Osteoblast (primary cell): ENCODE measurements around the gene LRRC39. TPM values are rescaled to one million over a fixed set of nuclear protein-coding genes. Genes with fewer than 3 reads are reported as not detected.
"Not testable (repeated sequence)": the region's sequence is repeated elsewhere in the genome, so short reads cannot be mapped to it uniquely, and the experiment has no call there.

Experiments used
- DNase-seq: peaks from one replicate; pipeline ENCODE4 v3.0.0; 2011; ENCODE audit warnings: low spot score, mixed read lengths; ENCODE audit not compliant: insufficient read length; ENCODE audit errors: missing footprints
- H2AFZ ChIP-seq: 2 replicates; pipeline ENCODE4 v1.6.0; 2011; ENCODE audit warnings: mild to moderate bottlenecking, low read length
- H3K27ac ChIP-seq: 2 replicates; pipeline ENCODE4 v1.5.1; 2011; ENCODE audit warnings: mild to moderate bottlenecking, low read depth, low read length, moderate library complexity
- H3K27me3 ChIP-seq: 2 replicates; pipeline ENCODE4 v1.6.0; 2012; ENCODE audit warnings: mild to moderate bottlenecking, control low read depth, inconsistent platforms, low read length, moderate library complexity; ENCODE audit not compliant: insufficient read depth
- H3K36me3 ChIP-seq: 2 replicates; pipeline ENCODE4 v1.5.1; 2011; ENCODE audit warnings: mild to moderate bottlenecking, low read length, control low read depth, moderate library complexity; ENCODE audit not compliant: insufficient read depth
- H3K4me1 ChIP-seq: 2 replicates; pipeline ENCODE4 v1.5.1; 2011; ENCODE audit warnings: mild to moderate bottlenecking, low read length, control low read depth, moderate library complexity; ENCODE audit not compliant: insufficient read depth
- H3K4me2 ChIP-seq: 2 replicates; pipeline ENCODE4 v1.6.0; 2011; ENCODE audit warnings: mild to moderate bottlenecking, low read length; ENCODE audit not compliant: insufficient read depth
- H3K4me3 ChIP-seq: fragments of 200-600 bp; sonication (generic); 3 replicates; pipeline ENCODE4 v1.5.1; 2012; ENCODE audit warnings: mild to moderate bottlenecking, low read length, inconsistent platforms; ENCODE audit not compliant: insufficient read depth
- H3K79me2 ChIP-seq: 2 replicates; pipeline ENCODE4 v1.6.0; 2012; ENCODE audit warnings: mild to moderate bottlenecking, low read length, control low read depth, inconsistent platforms; ENCODE audit not compliant: insufficient read depth
- H3K9me3 ChIP-seq: 2 replicates; pipeline ENCODE4 v1.5.1; 2011; ENCODE audit warnings: low read depth, low read length, control low read depth
- H4K20me1 ChIP-seq: 2 replicates; pipeline ENCODE4 v1.6.0; 2012; ENCODE audit warnings: mild to moderate bottlenecking, low read length, control low read depth; ENCODE audit not compliant: insufficient read depth
- CTCF ChIP-seq: IDR thresholded peaks from 2 replicates; pipeline ENCODE4 v1.5.1; 2011; ENCODE audit warnings: mild to moderate bottlenecking, low read depth, low read length, moderate library complexity; ENCODE audit errors: extremely low read depth
- total RNA-seq: library from RNA; depleted of rRNA; stranded (reverse); fragments of >200 nt; gene quantifications from 2 replicates; pipeline ENCODE4 v1.2.3, GENCODE V29; 2012

Gene LRRC39
- total RNA-seq, 1 donor, result 0.36 TPM

DNA sequence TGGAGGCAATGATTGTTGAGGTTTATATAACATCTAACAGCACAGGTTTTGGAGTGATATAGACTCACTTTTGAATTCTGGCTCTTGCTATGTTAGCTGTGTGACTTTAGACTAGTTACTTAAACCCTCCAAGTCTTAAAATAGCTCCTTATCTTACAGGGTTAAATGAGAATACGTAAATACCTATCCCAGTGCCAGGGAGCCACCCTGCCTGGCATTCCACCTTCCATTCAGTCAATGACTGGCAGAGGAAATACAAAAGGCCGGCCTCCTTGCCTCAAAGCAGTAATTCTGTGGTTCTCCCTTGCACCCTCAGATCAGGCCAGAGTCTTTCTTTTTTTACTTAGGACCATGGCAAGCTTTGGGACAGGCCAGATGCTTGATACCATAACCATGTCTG is 39.8 kb upstream of the LRRC39 start:
- Histone ChIP-seq H3K9me3 (no peaks in the 10 kb centered on the region), H3K4me3 (no peak overlapping the region), H3K36me3 (peaks cover 17% of the 10 kb centered on the region), H3K27me3 (no peaks in the 10 kb centered on the region), H3K4me2 (no peak overlapping the region), H4K20me1 (no peaks in the 10 kb centered on the region), H3K4me1 (no peaks in the 10 kb centered on the region), H3K79me2 (no peaks in the 10 kb centered on the region), H3K27ac (no peak overlapping the region), H2AFZ (no peak overlapping the region)
- no peak for TF ChIP-seq CTCF
- DNase-seq, result no peak

DNA sequence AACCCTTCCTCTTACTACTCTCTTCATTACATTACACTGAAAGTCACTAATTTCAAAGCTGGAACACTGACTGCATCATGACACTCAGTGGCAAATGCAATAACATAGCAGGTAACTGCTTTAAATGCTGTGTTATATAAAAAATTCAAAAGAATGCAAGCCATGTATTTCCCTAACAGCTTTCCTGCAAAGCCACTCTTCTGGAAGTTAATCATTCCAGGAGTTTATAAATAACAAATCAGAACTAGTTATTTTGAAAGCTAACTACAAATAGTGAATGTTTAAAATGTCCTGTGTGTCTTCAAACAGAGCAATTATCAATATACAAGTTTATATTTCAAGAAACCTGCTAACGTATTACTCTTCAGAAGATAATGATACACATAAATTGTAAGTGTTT is 37.0 kb upstream of the LRRC39 start:
- Histone ChIP-seq H3K27me3 (no peaks in the 10 kb centered on the region), H3K4me2 (no peak overlapping the region), H3K36me3 (peaks cover 29% of the 10 kb centered on the region), H3K4me1 (no peaks in the 10 kb centered on the region), H3K27ac (no peak overlapping the region), H2AFZ (no peak overlapping the region), H4K20me1 (no peaks in the 10 kb centered on the region), H3K9me3 (no peaks in the 10 kb centered on the region), H3K4me3 (no peak overlapping the region), H3K79me2 (no peaks in the 10 kb centered on the region)
- no peak for DNase-seq
- TF ChIP-seq CTCF, result no peak

DNA sequence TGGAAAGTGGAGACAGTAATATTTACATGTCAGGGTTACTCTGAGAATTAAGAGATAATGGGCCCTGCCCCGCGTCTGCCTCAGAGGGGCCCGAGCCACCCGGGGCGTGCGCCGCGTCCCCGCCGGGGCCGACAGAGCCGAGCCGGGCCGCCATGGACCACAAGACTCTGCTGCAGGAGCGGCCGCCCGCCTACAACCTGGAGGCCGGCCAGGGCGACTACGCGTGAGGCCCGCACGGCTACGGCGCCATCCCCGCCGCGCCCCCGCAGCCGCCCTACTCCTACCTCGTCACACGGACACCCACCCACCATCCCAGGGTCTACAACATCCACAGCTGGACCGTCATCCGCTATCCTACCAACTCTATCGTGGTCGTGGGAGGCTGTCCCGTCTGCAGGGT is 35.1 kb upstream of the LRRC39 start:
- no peaks in the 10 kb centered on the region for H4K20me1 ChIP-seq
- peaks cover 29% of the 10 kb centered on the region for H3K36me3 ChIP-seq
- H3K79me2 ChIP-seq, result no peaks in the 10 kb centered on the region
- no peak for TF ChIP-seq CTCF
- H3K4me3 ChIP-seq, result no peak overlapping the region
- no peak overlapping the region for H3K4me2 ChIP-seq
- no peak overlapping the region for H3K27ac ChIP-seq
- no peaks in the 10 kb centered on the region for H3K27me3 ChIP-seq
- H3K4me1 ChIP-seq, result no peaks in the 10 kb centered on the region
- no peak overlapping the region for H2AFZ ChIP-seq
- no peak for DNase-seq
- no peaks in the 10 kb centered on the region for H3K9me3 ChIP-seq

DNA sequence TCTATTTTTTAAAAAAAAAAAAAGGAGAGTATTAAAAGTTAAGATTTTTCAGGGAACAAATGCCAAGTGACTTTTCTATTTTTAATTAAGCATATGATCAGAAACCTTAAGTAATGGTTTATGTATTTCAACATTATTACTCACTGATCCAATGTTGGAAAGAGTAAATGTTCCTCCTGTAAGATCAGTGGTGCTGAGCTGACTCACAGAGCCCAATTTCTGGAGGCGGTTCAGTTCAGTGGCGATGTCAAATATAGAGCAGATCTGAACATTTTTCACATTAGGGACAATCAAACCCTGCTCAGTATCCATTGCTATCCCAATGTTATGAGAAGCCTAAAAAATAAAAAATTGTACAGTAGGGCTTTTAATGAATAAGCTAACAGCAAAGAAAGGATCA is 28.2 kb upstream of the LRRC39 start:
- Histone ChIP-seq H4K20me1 (no peaks in the 10 kb centered on the region), H3K36me3 (peaks cover 18% of the 10 kb centered on the region), H3K4me3 (no peak overlapping the region), H3K4me2 (no peak overlapping the region), H2AFZ (no peak overlapping the region), H3K79me2 (no peaks in the 10 kb centered on the region), H3K27me3 (no peaks in the 10 kb centered on the region), H3K27ac (no peak overlapping the region), H3K9me3 (no peaks in the 10 kb centered on the region), H3K4me1 (no peaks in the 10 kb centered on the region)
- TF ChIP-seq CTCF, result no peak
- DNase-seq, result no peak

DNA sequence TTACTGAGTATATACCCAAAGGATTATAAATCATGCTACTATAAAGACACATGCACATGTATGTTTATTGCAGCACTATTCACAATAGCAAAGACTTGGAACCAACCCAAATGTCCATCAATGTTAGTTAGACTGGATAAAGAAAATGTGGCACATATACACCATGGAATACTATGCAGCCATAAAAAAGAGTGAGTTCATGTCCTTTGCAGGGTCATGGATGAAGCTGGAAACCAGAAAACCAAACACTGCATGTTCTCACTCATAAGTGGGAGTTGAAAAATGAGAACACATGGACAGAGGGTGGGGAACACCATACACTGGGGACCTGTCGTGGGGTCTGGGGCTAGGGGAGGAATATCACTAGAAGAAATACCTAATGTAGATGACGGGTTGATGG is 27.5 kb upstream of the LRRC39 start:
- H3K79me2 ChIP-seq, H3K27me3 ChIP-seq, H3K27ac ChIP-seq, DNase-seq, H3K4me1 ChIP-seq, H3K4me3 ChIP-seq, H3K9me3 ChIP-seq, H4K20me1 ChIP-seq, H3K4me2 ChIP-seq, H2AFZ ChIP-seq: not testable (repeated sequence)
- H3K36me3 ChIP-seq, result peaks cover 13% of the 10 kb centered on the region

DNA sequence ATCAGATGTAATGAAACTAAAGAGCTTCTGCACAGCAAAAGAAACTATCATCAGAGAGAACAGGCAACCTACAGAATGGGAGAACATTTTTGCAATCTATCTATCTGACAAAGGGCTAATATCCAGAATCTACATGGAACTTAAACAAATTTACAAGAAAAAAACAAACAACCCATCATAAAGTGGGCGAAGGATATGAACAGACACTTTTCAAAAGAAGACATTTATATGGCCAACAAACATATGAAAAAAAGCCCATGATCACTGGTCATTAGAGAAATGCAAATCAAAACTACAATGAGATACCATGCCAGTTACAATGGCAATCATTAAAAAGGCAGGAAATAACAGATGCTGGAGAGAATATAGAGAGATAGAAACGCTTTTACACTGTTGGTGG is 27.0 kb upstream of the LRRC39 start:
- H2AFZ ChIP-seq, H3K4me2 ChIP-seq, H3K4me1 ChIP-seq, H3K27me3 ChIP-seq, H3K27ac ChIP-seq, DNase-seq, H4K20me1 ChIP-seq, H3K79me2 ChIP-seq, H3K4me3 ChIP-seq, H3K36me3 ChIP-seq, H3K9me3 ChIP-seq: not testable (repeated sequence)

GRCh38 chr1:100202703-100203102 is 24.6 kb upstream of the LRRC39 start:
- H3K79me2 ChIP-seq, H3K27me3 ChIP-seq, DNase-seq, H3K9me3 ChIP-seq, H3K4me3 ChIP-seq, H3K4me1 ChIP-seq, H3K27ac ChIP-seq, H3K4me2 ChIP-seq, H2AFZ ChIP-seq, H4K20me1 ChIP-seq: not testable (repeated sequence)
- peaks cover 23% of the 10 kb centered on the region for H3K36me3 ChIP-seq
